NAMALWA (cell line): Measurements from ENCODE around the gene CXCR4.
"Not testable (repeated sequence)": the region's sequence is repeated elsewhere in the genome, so short reads cannot be mapped to it uniquely, and the experiment has no call there.

Experiments used
- DNase-seq: peaks from one replicate; pipeline ENCODE4 v3.0.0-alpha.2; 2015; ENCODE audit warnings: low spot score

Gene CXCR4

DNA sequence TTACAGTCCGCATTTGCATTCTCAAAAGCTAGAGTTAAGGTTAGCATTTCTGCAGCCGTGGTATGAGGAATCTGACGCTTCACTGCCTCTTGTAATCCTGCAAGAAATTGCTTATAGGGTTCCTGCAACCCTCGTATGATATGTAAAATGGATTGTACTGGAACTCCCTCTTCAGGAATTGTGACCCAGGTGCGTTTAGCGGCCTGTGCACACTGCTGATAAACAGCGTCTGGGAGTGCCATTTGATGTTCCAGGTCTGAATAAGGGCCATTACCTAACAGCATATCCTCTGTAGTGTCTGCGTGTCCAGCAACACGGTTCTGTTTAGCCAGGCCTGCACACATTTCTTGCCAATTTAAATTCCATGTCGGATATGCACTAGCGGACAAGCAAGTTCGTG, 42.5 kb downstream of the CXCR4 start:
- DNase-seq = no peak

DNA sequence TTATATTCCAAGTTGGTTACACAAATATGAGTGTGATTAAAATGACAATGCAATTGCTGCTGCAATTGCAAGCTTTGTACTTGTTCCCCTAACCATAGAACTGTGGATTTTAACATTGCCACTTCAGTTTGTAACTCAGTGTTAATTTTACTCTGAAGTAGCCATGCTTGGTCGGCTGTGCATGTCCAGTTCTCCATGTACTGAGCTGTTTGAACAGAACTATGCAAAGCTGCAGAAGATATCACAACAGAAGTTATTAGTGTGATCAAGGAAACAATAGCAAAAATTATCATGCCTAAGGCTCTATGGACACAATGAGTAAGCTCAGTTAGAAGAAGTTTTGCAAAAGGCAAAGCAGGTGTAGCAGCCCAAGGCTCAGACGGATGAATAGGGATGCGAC, 45.3 kb downstream of the CXCR4 start:
- no peak for DNase-seq

DNA sequence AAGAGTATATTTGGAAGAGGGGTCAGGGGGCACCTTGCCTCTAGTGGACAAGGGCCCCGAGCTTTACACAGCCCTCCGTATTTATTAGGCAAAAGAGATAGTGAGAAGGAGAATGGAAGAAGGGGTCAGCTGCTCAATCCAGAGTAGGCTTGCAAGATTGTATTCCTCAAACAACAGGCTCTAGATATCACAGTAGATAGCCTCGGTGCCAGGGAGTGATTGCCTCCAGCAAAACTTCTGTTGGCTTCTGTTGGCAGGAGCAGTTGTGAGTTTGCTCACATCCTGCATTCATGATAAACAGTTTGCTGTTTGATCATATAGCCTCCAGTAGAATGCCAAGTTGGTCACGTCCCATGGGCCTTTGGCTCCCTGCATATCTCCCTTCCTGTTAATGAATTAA, 46.1 kb downstream of the CXCR4 start:
- not testable (repeated sequence) for DNase-seq

DNA sequence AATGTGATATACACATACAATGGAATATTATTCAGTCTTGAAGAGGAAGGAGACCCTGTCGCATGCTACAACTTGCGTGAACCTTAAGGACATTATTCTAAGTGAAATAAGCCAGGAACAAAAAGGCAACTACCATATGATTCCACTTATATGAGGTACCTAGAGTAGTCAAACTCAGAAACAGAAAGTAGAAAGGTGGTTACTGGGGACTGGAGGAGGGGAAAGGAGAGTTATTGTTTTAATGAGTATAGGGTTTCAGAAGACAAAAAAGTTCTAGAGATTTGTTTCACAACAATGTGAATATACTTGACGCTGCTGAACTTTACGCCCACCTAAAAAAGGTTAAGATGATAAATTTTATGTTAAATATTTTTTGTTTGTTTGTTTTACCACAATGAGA, 47.0 kb downstream of the CXCR4 start:
- DNase-seq = no peak

DNA sequence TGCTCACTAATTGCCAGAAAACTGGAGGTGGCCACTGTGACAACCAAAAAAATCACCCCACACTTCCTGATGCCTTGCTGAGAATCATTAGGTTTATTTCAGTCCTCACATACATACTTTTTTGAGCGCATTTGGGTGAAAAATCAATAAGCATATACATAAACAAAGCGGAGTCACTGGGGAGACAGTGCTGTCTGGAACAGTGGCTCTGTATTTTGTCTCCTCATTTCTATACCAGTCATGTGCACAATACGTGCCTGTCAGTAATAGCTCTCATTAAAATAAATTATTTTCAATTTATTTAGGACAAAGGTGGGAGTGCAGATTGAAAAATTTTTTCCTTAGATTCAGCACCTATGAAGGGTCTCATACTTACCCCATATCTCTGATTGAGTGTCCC, 48.2 kb downstream of the CXCR4 start:
- no peak for DNase-seq

DNA sequence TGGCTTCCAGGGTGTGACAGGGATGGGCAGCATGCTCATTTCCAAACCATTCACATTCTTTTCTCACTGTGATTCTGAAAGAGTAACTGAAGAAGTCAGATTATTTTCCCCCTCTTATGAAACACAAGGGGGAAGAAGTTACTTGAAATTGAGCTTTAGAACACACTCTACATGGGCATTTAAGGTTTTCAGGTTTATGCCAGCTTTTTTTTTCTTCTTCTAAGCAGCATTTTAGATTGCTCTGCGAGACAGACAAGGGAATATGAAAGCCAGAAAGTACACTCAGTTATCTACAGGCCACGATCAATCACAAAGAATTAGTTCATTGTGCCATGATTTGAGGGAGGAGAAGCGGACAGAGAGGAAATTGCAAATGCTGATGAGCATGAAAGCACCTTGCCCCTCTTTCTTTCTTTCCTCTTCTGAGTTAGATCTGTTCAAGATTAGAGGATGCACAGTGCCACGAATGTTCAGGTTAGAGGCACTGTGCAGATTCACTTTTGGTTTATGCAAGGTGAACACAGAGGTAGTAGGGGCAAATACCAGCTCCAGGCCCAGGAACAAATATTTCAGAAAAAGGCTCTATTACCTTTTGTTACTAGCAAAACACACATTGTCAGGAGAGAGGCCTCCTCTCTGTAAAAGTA, 49.2 kb downstream of the CXCR4 start:
- DNase-seq = no peak

DNA sequence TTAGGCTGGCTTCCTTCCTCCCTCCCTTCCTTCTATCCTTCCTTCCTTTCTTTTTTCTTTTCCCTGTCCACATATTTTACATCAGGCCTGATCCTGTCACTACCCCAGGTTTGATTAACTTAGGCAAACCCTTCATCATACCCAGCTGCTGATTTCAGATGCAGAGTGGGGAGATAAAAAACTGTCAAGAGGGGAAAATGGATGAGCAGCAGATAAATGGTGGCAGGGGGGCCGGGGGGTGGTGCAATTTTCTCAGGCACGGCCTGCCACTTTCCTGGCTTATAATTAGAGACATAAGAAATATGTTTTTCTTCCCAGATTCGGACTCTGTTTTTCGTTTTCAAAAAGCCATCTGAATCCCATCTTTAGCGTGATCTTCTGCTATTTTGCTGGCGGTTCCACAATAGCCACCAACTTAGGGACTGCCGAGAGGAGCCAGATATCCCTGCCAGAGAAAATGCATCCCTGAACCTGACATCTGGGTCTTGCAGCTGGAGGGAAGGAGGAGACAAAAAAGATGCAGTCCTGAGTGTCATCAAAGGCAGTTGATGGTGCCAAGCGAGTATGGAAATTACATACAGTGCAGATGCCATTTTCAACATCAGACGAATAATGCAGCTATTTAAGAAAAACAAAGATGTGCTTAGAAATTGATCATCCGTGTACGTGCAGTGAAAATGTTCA, 49.9 kb downstream of the CXCR4 start:
- no peak for DNase-seq

DNA sequence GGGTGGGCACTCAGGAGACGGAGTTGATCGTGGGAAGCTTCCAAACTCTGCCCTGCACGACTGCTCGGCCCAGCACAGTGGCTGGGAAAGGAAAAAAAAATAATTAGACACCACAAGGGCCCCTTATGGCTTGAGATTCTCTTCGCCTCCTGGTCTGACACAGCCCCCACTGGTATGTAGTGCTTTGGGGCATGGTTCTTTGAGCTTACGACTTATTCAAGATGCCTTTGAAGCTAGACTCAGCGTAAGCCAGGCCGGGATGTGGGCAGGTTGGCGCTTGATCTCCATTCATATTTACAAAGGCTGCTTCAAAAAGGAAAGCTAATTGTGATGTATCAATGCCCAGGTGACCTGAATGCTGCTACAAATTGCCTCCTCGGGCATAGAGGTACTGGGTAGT, 50.5 kb downstream of the CXCR4 start:
- DNase-seq = no peak

DNA sequence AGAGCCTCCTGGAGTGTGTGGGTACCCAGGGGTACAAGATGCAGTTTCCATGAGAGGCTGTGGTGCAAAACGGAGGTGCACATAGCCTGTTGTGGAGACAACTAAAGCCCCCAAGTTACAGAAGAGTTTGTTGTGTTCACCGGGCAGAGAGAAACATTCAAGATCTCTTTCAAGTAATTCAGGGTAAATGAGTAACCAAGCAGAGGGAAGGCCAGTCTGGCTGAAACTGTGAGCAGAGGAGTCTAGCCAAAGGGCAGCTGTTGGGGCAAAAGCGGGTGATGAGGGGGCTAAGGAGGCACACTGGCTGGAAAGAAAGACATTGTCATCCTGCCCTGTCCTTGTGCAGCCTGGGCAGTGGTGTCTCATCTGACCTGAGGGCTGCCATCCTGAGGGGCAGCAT, 52.0 kb downstream of the CXCR4 start:
- no peak for DNase-seq

DNA sequence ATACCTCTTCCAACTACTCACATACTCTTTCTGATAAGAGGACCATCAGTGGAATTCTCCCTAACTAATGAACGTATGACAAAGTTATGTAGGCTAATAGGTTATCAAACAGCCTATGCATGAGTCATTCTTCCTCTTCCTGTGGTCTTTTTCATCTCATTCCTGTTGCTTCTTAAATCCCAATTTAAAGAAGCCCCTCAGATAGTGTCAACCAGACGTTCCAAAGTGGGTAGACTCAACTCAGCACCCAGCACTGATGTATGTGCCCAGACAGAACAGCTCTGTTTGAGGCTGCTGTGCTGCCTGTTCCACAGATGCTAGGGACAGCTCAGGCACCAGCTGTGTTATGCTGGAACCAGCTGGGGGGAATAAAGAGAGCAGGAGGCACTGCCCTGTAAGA, 52.6 kb downstream of the CXCR4 start:
- DNase-seq = no peak
